Right lobe of liver (tissue), 4 donors: ENCODE data around the gene LYZ.

Source experiments
- CTCF ChIP-seq, 4 donors: fragments of 200-600 bp in 3 of 4; fragments of 450-650 bp in 1 of 4; IDR thresholded peaks; one replicate each; pipeline versions ENCODE4 v1.5.1 to v1.8.0; 2016 to 2022; ENCODE audit warnings: antibody characterized with exemption in 4 of 4, mild to moderate bottlenecking in 2 of 4
- POLR2A ChIP-seq: fragments of 450-650 bp; IDR thresholded peaks from one replicate; pipeline ENCODE4 v1.6.1; 2017; ENCODE audit warnings: antibody characterized with exemption, mild to moderate bottlenecking
- donor health status: DM: no; HTN: no; CAD: no.
- donor health status: DM: no; HTN: no; CAD: no.
- donor health status: DM: no; HTN: yes; CAD: no.

GRCh38 chr12:69354172-69354555, 6.0 kb downstream of the LYZ start:
- TF ChIP-seq CTCF (IDR thresholded peaks at IDR 0.05) = no peak
- TF ChIP-seq POLR2A = no peak
